Measurements from ENCODE around the gene C17orf113. TPM values are rescaled to one million over a fixed set of nuclear protein-coding genes. Genes with fewer than 3 reads are reported as not detected.

C17orf113 gene
- total RNA-seq, 2 donors from 2014 or later, result 0.21 to 0.54 TPM

DNA sequence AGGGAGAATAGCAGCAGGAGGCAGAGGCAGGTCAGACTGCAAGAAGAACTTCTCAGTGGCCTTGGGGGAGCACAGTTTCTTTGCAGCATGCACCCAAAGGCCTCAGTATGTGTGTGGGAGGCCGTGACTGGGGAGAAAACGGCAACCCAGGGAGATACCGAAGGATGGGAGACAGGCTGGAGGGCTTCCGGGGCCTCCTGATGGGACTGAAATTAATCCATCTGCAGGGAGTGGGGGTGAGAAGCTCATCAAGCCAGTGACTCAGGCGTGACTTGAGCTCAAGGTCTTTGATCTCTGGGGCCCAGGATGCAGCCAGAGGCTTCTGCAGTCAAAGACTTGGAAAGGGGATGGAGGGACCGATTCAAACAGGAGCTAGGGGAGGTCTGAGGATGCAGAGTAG lies 5.1 kb upstream of the C17orf113 start:
- H3K27me3 ChIP-seq (replicated peaks; ENCODE audit: insufficient read depth), result peaks cover 4% of the 10 kb centered on the region
- H3K36me3 ChIP-seq, result no peaks in the 10 kb centered on the region
- H3K4me3 ChIP-seq, result no peak overlapping the region
- no peak for DNase-seq (ENCODE audit: low spot score)
- H3K27ac ChIP-seq, result no peak overlapping the region
- H3K9me3 ChIP-seq, result no peaks in the 10 kb centered on the region
- no peak for ATAC-seq (ENCODE audit: insufficient number of reproducible peaks, low FRiP score, low read depth)
- TF ChIP-seq, protein P1, sequence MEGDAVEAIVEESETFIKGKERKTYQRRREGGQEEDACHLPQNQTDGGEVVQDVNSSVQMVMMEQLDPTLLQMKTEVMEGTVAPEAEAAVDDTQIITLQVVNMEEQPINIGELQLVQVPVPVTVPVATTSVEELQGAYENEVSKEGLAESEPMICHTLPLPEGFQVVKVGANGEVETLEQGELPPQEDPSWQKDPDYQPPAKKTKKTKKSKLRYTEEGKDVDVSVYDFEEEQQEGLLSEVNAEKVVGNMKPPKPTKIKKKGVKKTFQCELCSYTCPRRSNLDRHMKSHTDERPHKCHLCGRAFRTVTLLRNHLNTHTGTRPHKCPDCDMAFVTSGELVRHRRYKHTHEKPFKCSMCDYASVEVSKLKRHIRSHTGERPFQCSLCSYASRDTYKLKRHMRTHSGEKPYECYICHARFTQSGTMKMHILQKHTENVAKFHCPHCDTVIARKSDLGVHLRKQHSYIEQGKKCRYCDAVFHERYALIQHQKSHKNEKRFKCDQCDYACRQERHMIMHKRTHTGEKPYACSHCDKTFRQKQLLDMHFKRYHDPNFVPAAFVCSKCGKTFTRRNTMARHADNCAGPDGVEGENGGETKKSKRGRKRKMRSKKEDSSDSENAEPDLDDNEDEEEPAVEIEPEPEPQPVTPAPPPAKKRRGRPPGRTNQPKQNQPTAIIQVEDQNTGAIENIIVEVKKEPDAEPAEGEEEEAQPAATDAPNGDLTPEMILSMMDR (IDR thresholded peaks at IDR 0.05), result no peak
- no peaks in the 10 kb centered on the region for H3K4me1 ChIP-seq (ENCODE audit: control insufficient read depth in 1 of 2, low read depth in 2 of 2)

DNA sequence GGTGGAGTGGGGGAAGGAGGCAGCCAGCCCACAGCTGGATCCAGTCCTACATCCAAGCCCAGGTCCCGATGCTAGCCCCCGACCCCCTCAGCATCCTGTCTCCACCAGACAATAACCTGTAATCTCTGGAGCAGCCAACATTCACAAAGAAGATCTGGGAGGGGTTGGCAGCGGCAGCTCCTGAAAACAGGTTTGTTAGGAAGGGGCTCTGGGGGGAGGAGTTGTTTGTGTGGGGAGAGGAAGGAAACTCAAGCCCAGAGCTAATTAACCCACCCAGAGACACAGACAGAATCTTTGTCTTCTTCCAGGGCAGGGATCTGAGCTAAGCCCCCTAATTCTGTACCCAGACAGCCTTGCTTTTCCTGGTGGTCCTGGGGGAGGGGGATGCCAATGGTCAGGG lies 4.6 kb upstream of the C17orf113 start:
- Histone ChIP-seq H3K36me3 (no peaks in the 10 kb centered on the region), H3K4me3 (no peak overlapping the region), H3K27ac (no peak overlapping the region), H3K9me3 (no peaks in the 10 kb centered on the region), H3K27me3 (replicated peaks; ENCODE audit: insufficient read depth) (peaks cover 4% of the 10 kb centered on the region), H3K4me1 (ENCODE audit: control insufficient read depth in 1 of 2, low read depth in 2 of 2) (no peaks in the 10 kb centered on the region)
- ATAC-seq (ENCODE audit: insufficient number of reproducible peaks, low FRiP score, low read depth), result no peak
- TF ChIP-seq, protein P1 (IDR thresholded peaks at IDR 0.05), result no peak
- DNase-seq (ENCODE audit: low spot score), result no peak

DNA sequence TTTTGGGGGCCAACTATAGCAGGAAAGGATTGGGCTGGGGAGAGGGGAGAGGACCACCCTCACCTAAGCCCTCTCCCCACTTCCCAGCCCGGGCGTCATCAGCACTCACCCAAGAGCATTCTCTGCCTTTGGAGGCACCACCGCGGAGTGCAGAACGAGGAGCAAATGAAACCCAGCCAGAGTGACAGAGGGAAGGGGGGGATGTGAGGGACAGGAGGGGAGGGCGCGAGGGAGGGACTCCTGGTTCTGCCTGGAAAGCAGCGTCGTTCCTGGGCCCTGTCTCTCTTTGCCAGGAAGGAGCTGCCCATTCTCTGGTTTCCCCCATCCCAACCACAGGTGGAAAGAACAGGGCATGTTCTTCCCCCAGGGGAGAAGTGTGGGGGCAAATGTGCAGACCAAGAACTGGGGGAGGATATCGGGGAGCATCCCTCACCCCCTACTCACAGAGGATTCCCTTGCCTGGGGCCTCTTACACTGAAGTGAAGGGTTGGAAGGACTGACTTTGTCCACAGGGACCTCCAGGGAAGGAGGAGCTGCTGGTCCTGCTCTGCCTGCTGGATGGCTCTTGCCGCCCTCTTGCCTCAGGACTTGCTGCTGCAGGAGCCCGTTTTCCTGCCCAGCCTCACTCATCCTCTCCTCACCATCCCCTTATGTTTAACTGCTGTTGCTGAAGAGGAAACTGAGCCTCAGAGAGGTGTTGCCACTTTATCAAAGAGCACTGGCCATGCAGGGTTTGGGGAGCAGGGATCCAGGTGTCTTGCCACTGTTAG lies 3.5 kb upstream of the C17orf113 start:
- no peaks in the 10 kb centered on the region for H3K36me3 ChIP-seq
- no peaks in the 10 kb centered on the region for H3K4me1 ChIP-seq (ENCODE audit: control insufficient read depth in 1 of 2, low read depth in 2 of 2)
- no peak for DNase-seq (ENCODE audit: low spot score)
- no peak overlapping the region for H3K4me3 ChIP-seq
- peaks cover 4% of the 10 kb centered on the region for H3K27me3 ChIP-seq (replicated peaks; ENCODE audit: insufficient read depth)
- no peaks in the 10 kb centered on the region for H3K9me3 ChIP-seq
- TF ChIP-seq, protein P1 (IDR thresholded peaks at IDR 0.05), result no peak
- no peak overlapping the region for H3K27ac ChIP-seq
- no peak for ATAC-seq (ENCODE audit: insufficient number of reproducible peaks, low FRiP score, low read depth)

DNA sequence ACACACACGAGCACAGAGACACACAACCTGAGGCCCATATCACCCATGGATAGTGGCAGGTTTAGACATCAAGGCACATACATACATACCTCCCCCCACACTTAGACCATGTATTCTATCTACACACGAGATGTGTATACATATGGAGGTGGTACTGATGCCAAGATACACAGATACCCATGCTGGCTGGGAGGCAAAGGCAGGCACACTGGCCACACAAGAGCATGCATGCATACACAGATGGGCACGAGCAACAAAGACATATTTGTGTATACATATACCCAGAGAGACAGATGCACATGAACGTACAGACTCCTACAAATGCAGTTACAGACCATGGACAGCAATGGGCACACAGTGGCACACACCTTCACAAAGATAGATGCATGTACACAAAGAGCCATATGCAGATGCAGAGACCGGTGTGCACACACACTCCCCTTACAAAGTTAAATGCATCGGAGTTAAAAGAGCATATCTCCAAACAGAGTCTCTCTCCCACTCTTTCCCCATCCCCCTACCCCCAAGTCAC lies 2.0 kb upstream of the C17orf113 start:
- Histone ChIP-seq H3K9me3 (no peaks in the 10 kb centered on the region), H3K4me3 (no peak overlapping the region), H3K27me3 (replicated peaks; ENCODE audit: insufficient read depth) (peaks cover 4% of the 10 kb centered on the region), H3K36me3 (no peaks in the 10 kb centered on the region), H3K4me1 (ENCODE audit: control insufficient read depth in 1 of 2, low read depth in 2 of 2) (no peaks in the 10 kb centered on the region), H3K27ac (no peak overlapping the region)
- TF ChIP-seq, protein P1 (IDR thresholded peaks at IDR 0.05), result no peak
- no peak for DNase-seq (ENCODE audit: low spot score)
- no peak for ATAC-seq (ENCODE audit: insufficient number of reproducible peaks, low FRiP score, low read depth)

DNA sequence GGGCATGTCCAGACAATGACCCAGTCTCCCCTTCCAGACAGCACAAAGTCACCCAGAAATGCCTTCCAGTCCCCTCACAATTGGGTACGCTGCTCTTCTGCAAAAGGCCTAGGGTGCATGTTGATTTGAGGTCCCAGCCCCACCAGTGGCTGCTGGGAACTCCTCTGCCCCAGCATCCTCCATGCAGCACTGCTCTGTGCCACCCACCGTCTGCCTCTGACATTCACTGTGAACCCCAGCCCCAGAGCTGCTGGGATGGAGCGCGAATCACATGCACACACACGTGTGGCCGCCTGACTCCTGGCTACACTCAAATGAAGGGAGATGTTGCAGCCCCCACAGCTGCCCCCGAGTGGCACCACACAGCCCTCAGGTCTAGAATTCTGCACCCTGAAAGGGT lies 1.2 kb upstream of the C17orf113 start:
- ATAC-seq (ENCODE audit: insufficient number of reproducible peaks, low FRiP score, low read depth) (no peak), DNase-seq (ENCODE audit: low spot score) (no peak)
- Histone ChIP-seq H3K9me3 (no peaks in the 10 kb centered on the region), H3K4me3 (no peak overlapping the region), H3K36me3 (no peaks in the 10 kb centered on the region), H3K4me1 (ENCODE audit: control insufficient read depth in 1 of 2, low read depth in 2 of 2) (no peaks in the 10 kb centered on the region), H3K27me3 (replicated peaks; ENCODE audit: insufficient read depth) (peaks cover 4% of the 10 kb centered on the region), H3K27ac (no peak overlapping the region)
- TF ChIP-seq, protein P1 (IDR thresholded peaks at IDR 0.05), result no peak
